Hepatocyte (in vitro differentiated cells): Measurements from ENCODE around the gene PKN2. TPM values are rescaled to one million over a fixed set of nuclear protein-coding genes. Genes with fewer than 3 reads are reported as not detected.
"Not testable (repeated sequence)": the region's sequence is repeated elsewhere in the genome, so short reads cannot be mapped to it uniquely, and the experiment has no call there.

Source experiments
- DNase-seq: peaks from one replicate; pipeline ENCODE4 v3.0.0-alpha.2; 2016; ENCODE audit warnings: low spot score
- H2AFZ ChIP-seq: fragments of 200-600 bp; sonication (generic); 2 replicates; pipeline ENCODE4 v1.6.0; 2016; ENCODE audit warnings: antibody characterized with exemption, mild to moderate bottlenecking
- H3K27ac ChIP-seq: fragments of 200-600 bp; sonication (generic); 2 replicates; pipeline ENCODE4 v1.5.1; 2016; ENCODE audit warnings: mild to moderate bottlenecking
- H3K27me3 ChIP-seq: fragments of 200-600 bp; sonication (generic); 2 replicates; pipeline ENCODE4 v1.6.1; 2016
- H3K36me3 ChIP-seq: fragments of 200-600 bp; sonication (generic); replicated peaks from 2 replicates; pipeline ENCODE4 v1.5.1; 2016; ENCODE audit warnings: low read depth; ENCODE audit not compliant: insufficient read depth
- H3K4me1 ChIP-seq: fragments of 200-600 bp; sonication (generic); 2 replicates; pipeline ENCODE4 v1.5.1; 2016; ENCODE audit warnings: mild to moderate bottlenecking, moderate library complexity; ENCODE audit not compliant: insufficient read depth
- H3K4me2 ChIP-seq: fragments of 200-600 bp; sonication (generic); 2 replicates; pipeline ENCODE4 v1.6.0; 2016
- H3K4me3 ChIP-seq: fragments of 200-600 bp; sonication (generic); 2 replicates; pipeline ENCODE4 v1.5.1; 2016; ENCODE audit warnings: mild to moderate bottlenecking
- H3K79me2 ChIP-seq: fragments of 200-600 bp; sonication (generic); 2 replicates; pipeline ENCODE4 v1.6.0; 2017; ENCODE audit warnings: mild to moderate bottlenecking
- H3K9me2 ChIP-seq: fragments of 200-600 bp; sonication (generic); replicated peaks from 2 replicates; pipeline ENCODE4 v1.6.0; 2017; ENCODE audit warnings: mild to moderate bottlenecking; ENCODE audit not compliant: insufficient read depth
- H3K9me3 ChIP-seq: fragments of 200-600 bp; sonication (generic); 2 replicates; pipeline ENCODE4 v1.5.1; 2016; ENCODE audit warnings: low read depth, mild to moderate bottlenecking
- H4K20me1 ChIP-seq: fragments of 200-600 bp; sonication (generic); 2 replicates; pipeline ENCODE4 v1.6.0; 2016; ENCODE audit warnings: mild to moderate bottlenecking; ENCODE audit not compliant: insufficient read depth, poor library complexity, severe bottlenecking
- EZH2 ChIP-seq: fragments of 200-600 bp; sonication (generic); IDR thresholded peaks from 2 replicates; pipeline ENCODE4 v1.6.1; 2016; ENCODE audit warnings: antibody characterized with exemption, mild to moderate bottlenecking, borderline replicate concordance
- EZH2phosphoT487 ChIP-seq: fragments of 200-600 bp; sonication (generic); IDR thresholded peaks from one replicate; pipeline ENCODE4 v1.6.1; 2018; ENCODE audit warnings: antibody characterized with exemption, mild to moderate bottlenecking, low read depth, moderate library complexity; ENCODE audit not compliant: unreplicated experiment, severe bottlenecking
- WGBS: methylation state at CpG from one replicate; pipeline ENCODE4 v1.1.6; 2016; ENCODE audit warnings: low lambda C conversion rate; ENCODE audit errors: missing lambda C conversion rate; 5-methylcytosine and 5-hydroxymethylcytosine counted together
- polyA plus RNA-seq: library from polyadenylated mRNA; unstranded; fragments of >200 nt; fragmentation: Nextera tagmentation; extraction: Ambion mirVana; gene quantifications from 2 replicates; pipeline ENCODE4 v1.2.1, GENCODE V29; 2016
- total RNA-seq: library from RNA; depleted of rRNA; stranded (reverse); fragments of >200 nt; gene quantifications from 2 replicates; pipeline ENCODE4 v1.2.3, GENCODE V29; 2014
- TF ChIP-seq, protein P1 (sequence below): fragments of 200-600 bp; sonication (generic); IDR thresholded peaks from 2 replicates; pipeline ENCODE4 v1.5.1; 2016; ENCODE audit warnings: antibody characterized with exemption, mild to moderate bottlenecking; ENCODE audit not compliant: poor library complexity

The PKN2 gene
- total and polyA plus RNA-seq, 2 experiments from 2014 or later, result 16.4 to 54.0 TPM

DNA sequence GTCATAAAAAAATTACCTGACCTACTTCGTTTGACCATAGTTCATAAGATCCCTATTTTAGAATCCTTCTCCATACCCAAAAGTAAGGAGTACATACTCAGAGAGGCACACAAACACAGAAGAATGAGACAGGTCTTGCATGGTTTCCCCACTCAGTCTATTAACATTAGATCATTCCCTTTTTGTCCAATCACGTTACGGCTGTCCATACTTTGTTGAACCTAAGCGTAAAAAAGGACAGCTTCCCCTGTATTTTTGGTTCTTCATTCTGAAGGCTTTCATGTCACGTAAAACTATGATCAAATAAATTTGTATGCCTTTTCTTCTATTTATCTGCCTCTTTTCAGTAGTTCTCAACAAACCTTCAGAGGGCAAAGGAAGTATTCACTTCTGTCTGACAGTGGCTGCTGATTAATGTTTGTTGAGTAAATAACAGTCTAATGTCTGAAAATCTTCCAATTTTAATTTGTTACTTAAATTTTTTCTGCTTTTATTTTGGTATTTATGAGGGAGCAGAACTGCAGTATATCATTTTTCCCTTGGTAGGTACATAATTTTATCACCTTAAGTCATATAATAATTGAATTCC lies 16.4 kb downstream of the PKN2 start:
- Histone ChIP-seq H3K79me2 (peaks cover 96% of the 10 kb centered on the region), H3K9me2 (no peaks in the 10 kb centered on the region), H4K20me1 (peaks cover 3% of the 10 kb centered on the region), H3K9me3 (no peaks in the 10 kb centered on the region), H3K36me3 (no peaks in the 10 kb centered on the region), H3K4me3 (no peak overlapping the region), H2AFZ (no peak overlapping the region), H3K4me2 (no peak overlapping the region), H3K27me3 (no peaks in the 10 kb centered on the region), H3K27ac (no peak overlapping the region), H3K4me1 (no peaks in the 10 kb centered on the region)
- TF ChIP-seq, protein P1, sequence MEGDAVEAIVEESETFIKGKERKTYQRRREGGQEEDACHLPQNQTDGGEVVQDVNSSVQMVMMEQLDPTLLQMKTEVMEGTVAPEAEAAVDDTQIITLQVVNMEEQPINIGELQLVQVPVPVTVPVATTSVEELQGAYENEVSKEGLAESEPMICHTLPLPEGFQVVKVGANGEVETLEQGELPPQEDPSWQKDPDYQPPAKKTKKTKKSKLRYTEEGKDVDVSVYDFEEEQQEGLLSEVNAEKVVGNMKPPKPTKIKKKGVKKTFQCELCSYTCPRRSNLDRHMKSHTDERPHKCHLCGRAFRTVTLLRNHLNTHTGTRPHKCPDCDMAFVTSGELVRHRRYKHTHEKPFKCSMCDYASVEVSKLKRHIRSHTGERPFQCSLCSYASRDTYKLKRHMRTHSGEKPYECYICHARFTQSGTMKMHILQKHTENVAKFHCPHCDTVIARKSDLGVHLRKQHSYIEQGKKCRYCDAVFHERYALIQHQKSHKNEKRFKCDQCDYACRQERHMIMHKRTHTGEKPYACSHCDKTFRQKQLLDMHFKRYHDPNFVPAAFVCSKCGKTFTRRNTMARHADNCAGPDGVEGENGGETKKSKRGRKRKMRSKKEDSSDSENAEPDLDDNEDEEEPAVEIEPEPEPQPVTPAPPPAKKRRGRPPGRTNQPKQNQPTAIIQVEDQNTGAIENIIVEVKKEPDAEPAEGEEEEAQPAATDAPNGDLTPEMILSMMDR, result no peak
- TF ChIP-seq EZH2phosphoT487 (no peak), EZH2 (no peak)
- 97% methylated on average over 5 of the region's 5 CpGs for whole genome bisulfite sequencing
- DNase-seq, result no peak

DNA sequence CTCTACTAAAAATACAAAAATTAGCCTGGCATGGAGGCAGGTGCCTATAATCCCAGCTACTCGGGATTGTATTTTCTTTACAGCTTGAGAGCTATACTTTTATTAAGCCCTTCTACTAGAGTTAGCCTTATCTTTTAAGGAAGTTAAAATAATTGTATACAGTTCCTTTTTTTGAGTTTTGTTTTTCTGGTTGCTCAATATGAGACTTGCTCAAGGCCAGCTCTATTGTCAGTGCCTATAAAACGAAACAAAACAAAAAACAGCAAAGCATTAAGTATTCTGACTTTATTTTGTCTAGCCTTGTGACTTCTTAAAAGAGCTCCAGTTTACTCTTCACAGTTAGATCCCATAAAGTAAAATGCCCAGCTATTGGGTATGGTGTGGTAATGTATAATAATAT lies 17.2 kb downstream of the PKN2 start:
- 84% methylated on average over 2 of the region's 2 CpGs for WGBS
- H3K4me2 ChIP-seq, result no peak overlapping the region
- peaks cover 97% of the 10 kb centered on the region for H3K79me2 ChIP-seq

DNA sequence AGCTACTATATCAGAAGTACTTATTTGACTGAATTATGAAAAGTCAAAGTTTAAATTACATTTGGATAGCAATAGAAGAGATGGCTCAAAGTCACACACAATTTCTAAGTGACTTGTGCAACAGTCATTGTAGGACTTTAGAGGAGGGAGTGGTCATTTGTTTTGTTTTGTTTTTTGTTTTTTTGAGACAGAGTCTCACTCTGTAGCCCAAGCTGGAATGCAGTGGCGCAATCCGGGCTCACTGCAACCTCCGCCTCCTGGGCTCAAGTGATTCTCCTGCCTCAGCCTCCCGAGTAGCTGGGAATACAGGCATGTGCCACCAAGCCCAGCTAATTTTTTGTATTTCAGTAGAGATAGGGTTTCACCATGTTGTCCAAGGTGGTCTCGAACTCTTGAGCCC lies 17.7 kb downstream of the PKN2 start:
- WGBS, result 95% methylated on average over 5 of the region's 5 CpGs
- H3K9me2 ChIP-seq, H3K27me3 ChIP-seq, H3K4me3 ChIP-seq, H3K4me2 ChIP-seq, H3K27ac ChIP-seq, DNase-seq, H3K4me1 ChIP-seq, H3K9me3 ChIP-seq, H4K20me1 ChIP-seq, H2AFZ ChIP-seq, H3K36me3 ChIP-seq: not testable (repeated sequence)
- H3K79me2 ChIP-seq, result peaks cover 98% of the 10 kb centered on the region

More for the DNA sequence above, 17.2 kb downstream of the PKN2 start:
- H3K36me3 ChIP-seq, result no peaks in the 10 kb centered on the region
- H3K27ac ChIP-seq, result no peak overlapping the region
- H2AFZ ChIP-seq, result no peak overlapping the region
- no peaks in the 10 kb centered on the region for H3K4me1 ChIP-seq
- no peaks in the 10 kb centered on the region for H3K9me3 ChIP-seq
- H4K20me1 ChIP-seq, result peaks cover 3% of the 10 kb centered on the region
- no peak for DNase-seq
- no peaks in the 10 kb centered on the region for H3K27me3 ChIP-seq
- no peak overlapping the region for H3K4me3 ChIP-seq
- TF ChIP-seq EZH2phosphoT487 (no peak), EZH2 (no peak)
- TF ChIP-seq, protein P1, result no peak
- H3K9me2 ChIP-seq, result no peaks in the 10 kb centered on the region

DNA sequence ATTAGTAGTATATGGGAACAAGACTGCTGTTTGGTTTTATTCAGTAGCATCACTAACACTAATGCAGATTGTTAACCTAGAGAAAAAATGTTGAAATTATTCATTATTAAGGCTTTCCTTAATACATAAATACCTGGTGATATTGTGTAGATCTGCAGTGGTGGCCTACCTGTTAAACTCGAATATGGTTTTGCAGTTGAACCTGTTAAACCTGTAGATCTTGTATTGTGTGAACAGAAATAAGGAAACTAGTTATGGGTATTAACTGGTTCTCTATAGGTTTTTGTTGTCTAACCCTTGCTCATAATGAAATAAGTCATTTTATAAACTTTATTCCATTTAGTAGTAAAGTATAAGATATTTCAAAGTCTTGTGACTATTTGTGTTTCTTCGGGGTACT lies 23.9 kb downstream of the PKN2 start:
- Histone ChIP-seq H3K27ac (no peak overlapping the region), H3K9me2 (no peaks in the 10 kb centered on the region), H2AFZ (no peak overlapping the region), H3K27me3 (no peaks in the 10 kb centered on the region), H3K4me3 (no peak overlapping the region), H3K9me3 (no peaks in the 10 kb centered on the region), H3K4me1 (no peaks in the 10 kb centered on the region), H3K4me2 (no peak overlapping the region), H3K79me2 (peaks cover 100% of the 10 kb centered on the region), H4K20me1 (peaks cover 16% of the 10 kb centered on the region), H3K36me3 (no peaks in the 10 kb centered on the region)
- WGBS, result 93% methylated on average over 2 of the region's 2 CpGs
- TF ChIP-seq EZH2 (no peak), EZH2phosphoT487 (no peak)
- TF ChIP-seq, protein P1, result no peak
- no peak for DNase-seq

DNA sequence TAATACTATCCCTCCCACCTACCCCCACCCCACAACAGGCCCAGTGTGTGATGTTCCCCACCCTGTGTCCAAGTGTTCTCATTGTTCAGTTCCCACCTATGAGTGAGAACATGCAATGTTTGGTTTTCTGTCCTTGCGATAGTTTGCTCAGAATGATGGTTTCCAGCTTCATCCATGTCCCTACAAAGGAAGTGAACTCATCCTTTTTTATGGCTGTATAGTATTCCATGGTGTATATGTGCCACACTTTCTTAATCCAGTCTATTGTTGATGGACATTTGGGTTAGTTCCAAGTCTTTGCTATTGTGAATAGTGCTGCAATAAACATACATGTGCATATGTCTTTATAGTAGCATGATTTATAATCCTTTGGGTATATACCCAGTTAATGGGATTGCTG lies 28.8 kb downstream of the PKN2 start:
- WGBS, result 94% methylated on average over 1 of the region's 1 CpG
- not testable (repeated sequence) for H3K9me2 ChIP-seq, DNase-seq, H3K27ac ChIP-seq, H3K36me3 ChIP-seq, H3K4me2 ChIP-seq, H3K27me3 ChIP-seq, H3K9me3 ChIP-seq, H3K4me1 ChIP-seq, H3K4me3 ChIP-seq, H2AFZ ChIP-seq
- Histone ChIP-seq H4K20me1 (peaks cover 14% of the 10 kb centered on the region), H3K79me2 (peaks cover 95% of the 10 kb centered on the region)

DNA sequence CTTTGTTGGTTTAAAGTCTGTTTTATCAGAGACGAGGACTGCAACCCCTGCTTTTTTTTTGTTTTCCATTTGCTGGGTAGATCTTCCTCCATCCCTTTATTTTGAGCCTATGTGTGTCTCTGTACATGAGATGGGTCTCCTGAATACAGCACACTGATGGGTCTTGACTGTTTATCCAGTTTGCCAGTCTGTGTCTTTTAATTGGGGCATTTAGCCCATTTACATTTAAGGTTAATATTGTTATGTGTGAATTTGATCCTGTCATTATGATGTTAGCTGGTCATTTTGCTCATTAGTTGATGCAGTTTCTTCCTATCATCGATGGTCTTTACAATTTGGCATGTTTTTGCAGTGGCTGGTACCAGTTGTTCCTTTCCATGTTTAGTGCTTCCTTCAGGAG lies 32.5 kb downstream of the PKN2 start:
- not testable (repeated sequence) for H3K4me3 ChIP-seq, H3K27ac ChIP-seq, H3K4me2 ChIP-seq, DNase-seq, H3K27me3 ChIP-seq, H2AFZ ChIP-seq, H3K9me3 ChIP-seq, H3K36me3 ChIP-seq, H3K4me1 ChIP-seq, H3K9me2 ChIP-seq
- WGBS, result 97% methylated on average over 2 of the region's 2 CpGs
- Histone ChIP-seq H3K79me2 (peaks cover 95% of the 10 kb centered on the region), H4K20me1 (peaks cover 11% of the 10 kb centered on the region)
